Measurements from ENCODE around the gene RAC3.

The RAC3 gene

DNA sequence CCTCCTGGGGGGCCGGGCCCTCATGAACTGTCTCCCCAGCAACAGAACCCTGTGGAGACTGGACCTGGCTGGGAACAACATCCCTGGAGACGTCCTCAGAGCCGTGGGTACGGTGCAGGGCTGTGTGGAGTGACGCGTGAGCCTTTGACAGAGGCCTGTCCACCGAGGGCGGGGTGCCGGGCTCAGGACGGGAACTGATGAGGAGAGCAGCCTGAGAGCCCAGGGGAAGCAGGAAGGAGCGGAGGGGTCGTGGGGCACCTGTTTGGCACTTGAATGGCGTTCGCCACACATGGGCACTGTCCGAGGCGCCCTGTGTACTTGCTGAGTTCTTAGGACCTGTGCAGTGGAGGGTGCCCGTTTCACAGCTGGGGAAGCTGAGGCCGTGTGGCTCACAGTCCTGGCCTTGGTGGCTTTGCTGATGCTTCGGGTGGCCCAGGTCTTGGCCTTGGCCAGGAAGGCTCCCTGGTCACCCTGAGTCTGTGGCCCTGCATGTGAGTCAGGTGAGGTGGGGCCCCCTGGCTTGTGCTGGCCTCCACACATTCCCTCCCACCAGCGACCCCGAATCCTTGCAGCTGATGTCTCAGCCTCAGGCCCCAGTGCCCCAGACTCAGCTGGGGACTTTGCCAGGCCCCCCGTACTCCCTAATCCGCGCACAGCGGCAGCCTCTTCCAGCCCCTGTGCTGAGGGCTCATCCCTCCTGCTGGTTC lies 5.9 kb upstream of the RAC3 start:
- DNase-seq, result no peak

DNA sequence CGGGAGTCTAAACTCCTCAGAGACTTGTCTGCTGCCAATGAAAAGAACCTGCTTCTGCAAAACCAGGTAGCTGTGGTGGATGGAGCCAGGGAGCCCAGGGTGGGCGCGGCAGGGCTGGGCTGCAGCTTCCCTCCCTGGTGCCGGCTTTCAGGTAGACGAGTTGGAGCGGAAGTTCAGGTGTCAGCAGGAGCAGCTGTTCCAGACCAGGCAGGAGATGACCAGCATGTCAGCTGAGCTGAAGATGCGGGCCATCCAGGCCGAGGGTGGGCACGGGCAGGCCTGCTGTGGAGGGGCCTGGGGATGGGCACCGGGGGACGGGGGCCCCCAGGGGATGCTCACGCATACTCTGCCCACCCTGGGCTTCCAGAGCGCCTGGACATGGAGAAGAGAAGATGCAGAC lies 3.2 kb upstream of the RAC3 start:
- no peak for DNase-seq

DNA sequence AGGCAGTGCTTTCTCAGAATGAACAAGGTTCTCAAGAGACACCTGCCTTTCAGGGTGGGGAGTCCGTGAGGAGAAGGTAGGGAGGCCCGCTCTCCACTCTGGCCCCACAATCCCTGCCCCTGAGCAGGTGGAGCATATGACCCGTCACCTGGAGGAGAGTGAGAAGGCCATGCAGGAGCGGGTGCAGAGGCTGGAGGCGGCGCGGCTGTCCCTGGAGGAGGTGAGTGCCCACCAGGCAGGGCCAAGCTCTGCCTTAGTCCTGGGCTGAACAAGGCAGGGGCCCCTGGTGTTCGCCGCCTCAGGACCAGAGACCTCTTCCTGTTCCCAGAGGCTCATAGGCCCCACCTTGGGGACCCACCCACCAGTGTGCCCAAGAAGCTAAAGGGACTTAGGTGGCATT lies 2.5 kb upstream of the RAC3 start:
- DNase-seq, result no peak

DNA sequence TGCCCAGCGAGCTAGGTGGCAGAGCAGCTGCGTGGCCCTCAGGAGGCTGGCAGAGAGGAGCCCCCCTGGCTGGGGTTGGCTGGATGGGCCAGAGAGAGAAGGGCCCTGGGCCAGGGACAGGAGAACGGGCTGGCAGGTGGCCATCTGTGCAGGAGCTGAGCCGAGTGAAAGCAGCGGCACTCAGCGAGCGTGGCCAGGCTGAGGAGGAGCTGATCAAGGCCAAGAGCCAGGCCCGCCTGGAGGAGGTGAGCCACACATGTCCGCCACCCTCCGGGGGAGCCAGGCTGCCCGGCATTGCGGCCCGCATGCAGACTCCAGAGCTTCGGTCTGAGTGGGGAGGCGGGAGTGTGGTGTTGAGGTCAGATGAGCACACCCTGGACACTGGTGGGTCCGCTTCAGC lies 2.1 kb upstream of the RAC3 start:
- no peak for DNase-seq

DNA sequence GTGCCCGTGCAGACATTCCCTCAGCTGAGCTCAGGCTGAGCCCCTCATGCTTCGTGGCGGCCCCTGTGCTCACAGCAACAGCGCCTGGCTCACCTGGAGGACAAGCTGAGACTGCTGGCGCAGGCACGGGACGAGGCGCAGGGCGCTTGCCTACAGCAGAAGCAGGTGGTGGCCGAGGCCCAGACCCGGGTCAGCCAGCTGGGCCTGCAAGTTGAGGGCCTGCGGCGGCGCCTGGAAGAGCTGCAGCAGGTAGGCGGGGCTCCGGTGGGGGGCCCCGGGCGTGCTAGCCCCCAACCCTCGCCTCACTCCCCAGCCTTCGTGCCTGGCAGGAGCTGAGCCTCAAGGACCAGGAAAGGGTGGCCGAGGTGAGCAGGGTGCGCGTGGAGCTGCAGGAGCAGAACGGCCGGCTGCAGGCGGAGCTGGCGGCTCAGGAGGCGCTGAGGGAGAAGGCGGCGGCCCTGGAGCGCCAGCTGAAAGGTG lies 1.4 kb upstream of the RAC3 start:
- DNase-seq, result no peak

DNA sequence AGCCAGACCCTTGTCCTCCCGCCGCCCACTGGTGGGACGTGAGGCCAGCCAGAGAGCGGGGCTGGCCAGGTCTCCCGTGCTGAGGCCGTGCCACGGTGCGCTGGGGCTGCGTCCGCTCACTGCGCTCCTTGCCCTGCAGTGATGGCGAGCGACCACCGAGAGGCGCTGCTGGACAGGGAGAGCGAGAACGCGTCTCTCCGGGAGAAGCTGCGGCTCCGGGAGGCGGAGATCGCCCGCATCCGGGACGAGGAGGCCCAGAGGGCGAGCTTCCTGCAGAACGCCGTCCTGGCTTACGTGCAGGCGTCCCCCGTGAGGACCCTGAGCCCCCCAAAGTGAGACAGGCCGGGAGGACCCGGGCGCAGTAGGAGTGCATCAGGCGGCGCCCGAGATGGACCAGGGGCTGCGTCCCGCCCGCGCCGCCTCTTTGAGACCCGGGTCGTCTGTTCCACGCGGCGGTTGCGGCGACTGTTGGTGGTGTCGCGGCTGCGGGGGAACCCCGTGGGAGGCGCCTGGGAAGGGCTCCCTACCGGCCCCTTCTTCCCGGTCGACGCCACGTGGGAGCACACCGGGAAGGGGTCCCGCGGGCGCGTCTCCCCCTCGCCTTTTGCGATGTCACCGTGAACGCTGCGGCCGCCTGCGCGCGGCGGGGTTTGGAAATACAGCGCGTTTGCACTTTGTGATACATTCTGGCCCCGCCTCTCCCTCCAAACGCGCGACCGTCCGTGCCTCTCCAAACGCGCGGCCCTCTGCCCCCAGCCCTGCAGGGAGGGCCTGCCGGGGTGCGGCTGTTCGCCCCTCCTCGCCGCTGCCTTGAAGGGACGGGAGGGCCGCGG lies 792 bp upstream of the RAC3 start:
- DNase-seq, result peak; percentile 80 to 93 (median 88)

DNA sequence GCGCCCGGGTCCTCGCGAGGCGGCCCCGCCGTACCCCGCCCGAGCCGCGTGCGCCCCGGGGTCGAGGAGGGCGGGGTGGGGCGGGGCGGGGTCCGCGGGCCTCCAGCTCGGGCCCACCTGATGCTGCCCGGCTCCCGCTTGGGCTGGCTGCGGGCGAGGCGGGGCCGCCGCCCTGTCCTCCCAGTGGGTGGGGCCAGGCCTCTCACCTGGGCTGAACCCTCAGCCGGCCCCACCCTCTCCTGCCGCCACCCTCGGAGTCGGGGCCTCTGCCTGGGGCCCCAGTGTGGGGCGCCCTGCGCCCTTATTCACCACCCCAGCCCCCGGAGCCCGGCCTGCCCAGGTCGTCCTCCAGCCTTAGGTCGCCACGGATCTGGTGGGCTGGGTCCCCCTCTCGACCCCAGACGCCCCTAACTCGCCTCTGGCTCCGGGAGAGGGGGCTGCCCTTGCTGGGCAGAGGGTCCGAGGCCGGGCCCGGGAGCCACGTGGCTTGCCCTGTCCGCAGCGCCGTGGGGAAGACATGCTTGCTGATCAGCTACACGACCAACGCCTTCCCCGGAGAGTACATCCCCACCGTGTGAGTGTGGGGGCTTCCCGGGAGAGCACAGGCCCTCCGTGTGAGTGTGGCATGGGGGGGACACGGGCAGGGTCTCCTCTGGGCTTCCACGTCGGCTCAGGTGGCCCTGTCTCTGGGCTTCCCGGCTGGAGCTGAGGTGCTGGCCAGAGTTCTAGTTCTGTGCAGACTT lies 578 bp downstream of the RAC3 start:
- peak in 1 of 4 experiments; percentile 36 for DNase-seq

DNA sequence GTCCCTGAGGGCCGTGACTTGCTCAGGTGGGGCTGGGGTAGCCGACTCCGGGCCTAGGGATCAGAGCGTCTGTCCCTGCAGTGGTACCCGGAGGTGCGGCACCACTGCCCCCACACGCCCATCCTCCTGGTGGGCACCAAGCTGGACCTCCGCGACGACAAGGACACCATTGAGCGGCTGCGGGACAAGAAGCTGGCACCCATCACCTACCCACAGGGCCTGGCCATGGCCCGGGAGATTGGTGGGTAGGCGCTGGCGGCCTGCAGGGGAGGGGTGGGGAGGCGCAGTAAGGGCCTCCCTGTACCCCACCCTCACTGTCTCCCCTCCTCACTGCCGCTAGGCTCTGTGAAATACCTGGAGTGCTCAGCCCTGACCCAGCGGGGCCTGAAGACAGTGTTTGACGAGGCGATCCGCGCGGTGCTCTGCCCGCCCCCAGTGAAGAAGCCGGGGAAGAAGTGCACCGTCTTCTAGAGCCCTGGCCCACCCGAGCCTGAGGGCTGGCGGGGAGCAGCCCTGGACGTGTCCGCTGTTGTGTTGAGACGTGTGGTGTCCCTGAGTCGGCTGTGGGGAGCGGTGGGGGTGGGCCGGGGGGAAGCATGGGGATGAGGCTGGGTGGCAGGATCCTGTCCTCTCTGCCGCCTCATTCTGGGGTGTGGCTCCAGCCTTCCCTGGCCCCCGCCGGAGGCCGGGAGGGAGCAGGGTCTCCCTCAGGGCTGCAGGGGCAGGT lies 2.0 kb downstream of the RAC3 start:
- DNase-seq, result no peak

DNA sequence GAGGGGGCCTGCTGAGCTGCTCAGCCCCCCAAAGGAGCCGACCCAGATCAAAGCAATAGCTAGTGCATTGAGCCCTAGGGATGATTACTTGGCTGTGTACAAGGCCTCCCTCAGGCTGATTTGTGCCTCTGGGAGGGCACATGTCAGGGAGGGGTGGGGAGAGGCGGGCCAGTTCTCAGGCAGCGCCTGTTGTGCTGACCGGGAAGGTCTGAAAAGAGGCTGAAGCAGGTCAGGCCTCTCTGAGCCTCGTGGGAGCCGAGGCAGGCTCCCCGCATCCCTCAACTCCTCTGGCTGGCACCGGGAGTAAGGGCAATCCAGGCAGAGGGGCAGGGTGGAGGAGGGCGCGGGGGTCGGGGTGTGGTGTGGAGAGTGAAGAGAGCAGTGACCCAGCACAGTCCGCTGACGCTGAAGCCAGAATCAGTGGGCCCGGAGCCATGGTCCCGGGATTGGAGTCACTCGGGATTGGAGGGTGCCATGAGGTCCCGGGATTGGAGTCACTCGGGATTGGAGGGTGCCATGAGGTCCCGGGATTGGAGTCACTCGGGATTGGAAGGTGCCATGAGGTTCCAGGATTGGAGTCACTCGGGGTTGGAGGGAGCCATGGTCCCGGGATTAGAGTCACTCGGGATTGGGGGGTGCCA lies 3.0 kb downstream of the RAC3 start:
- no peak for DNase-seq

DNA sequence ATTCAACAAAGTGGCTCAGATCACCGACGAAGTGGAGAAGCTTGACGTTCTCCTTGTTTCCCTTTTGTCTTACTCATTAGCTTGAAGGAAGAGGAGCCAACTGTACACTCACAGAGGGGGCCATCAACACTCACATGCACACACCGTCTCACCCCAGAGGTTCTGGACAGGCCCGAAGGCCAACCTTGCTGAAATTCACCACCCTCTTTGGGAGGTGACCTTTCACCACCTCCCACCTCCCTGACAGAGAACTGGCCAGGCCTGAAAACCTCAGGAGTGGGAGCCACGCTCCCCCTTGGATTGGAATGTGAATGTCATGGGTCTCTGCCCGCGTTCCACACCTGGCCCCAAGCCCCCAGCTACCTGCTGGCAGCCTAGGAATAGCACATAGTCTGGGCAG lies 4.0 kb downstream of the RAC3 start:
- DNase-seq, result no peak

DNA sequence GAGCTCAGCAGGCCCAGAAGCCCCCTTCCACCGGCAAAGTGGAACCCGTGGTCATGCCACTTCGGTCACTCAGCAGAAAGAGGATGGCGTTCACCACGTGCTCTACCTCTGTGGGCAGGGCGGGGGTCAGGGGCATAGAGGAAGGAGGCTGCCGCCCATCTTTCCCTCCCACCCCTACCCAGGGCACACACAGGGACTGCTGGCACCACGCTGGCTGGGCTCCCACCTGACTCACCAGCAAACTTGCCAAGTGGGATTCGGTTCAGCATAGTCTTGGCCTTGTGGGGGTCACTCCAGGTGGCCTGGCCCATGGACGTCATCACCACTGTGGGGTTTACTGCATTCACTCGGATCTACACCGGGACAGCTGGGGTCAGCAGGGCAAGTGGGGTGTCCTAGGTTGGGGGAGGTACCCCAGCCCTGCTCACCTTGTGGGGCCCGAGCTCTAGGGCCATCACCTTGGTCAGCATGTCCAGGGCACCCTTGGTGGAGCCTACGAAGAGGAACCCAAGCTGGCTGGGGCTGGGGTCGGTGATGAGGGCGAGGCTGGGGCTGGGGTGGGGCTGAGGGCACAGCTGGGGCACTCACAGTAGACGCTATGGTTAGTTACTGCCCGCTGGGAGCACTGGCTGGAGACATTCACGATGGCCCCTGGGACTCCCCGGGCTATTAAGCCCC lies 4.6 kb downstream of the RAC3 start:
- no peak for DNase-seq

DNA sequence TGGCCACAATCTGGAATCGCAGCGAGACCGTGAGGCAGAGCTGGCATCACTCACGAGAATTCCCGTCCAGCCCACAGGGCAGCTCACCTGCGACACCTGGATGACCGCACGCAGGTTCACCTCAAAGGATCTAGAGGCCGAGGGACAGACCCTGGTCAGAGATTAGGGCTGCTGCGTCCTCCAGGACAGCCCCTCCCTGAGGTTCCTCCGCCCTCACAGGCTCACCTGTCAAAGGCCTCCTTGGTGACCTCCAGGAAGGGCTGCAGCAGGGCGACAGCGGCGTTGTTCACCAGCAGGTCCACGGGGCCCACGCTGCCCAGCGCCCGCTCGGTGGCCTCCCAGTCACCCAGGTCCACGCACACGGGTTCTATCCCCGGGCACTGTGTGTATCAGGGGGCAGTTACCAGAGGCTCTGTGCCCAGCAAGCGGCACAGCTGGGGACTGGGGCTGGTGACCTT lies 5.2 kb downstream of the RAC3 start:
- DNase-seq, result no peak

DNA sequence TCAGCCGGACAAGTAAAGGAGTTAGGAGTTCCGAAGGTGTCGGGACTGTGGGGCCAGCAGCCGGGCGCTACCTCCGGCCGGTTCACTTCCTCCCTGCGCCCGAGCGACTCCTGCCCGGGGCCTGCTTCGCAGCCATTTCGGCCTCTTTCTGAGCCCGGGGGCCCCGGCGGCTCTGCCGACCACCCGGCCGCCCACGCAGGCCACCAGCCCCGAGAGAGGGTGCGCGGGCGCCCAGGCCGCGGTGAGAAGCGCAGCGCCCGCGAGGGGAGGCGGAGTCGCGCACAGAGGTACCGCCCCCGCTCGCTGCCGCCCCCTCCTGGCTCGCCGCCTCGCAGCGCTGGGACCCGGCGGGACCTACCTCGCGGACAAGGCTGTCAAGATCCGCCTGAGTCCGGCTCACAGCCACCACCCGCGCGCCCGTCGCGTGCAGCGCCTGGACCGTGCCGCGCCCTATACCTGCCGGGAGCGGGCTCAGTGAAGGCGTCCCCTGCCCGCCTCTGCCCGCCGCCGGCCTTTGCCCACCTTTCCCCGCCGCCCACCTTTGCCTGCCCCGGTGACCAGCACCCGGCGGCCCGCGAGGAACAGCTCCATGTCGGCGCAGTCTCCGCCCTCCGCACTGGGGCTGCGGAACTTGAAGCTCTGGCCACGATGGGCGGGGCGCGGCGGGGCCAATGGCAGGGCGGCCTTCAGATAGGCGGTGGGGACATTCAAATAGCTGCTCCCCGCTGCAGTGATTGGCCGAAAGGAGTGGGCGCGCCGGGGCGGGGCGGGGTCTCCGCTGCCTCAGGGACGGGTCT lies 5.8 kb downstream of the RAC3 start, which contains the start of gene DCXR:
Gene DCXR, minus strand, starts transcription at position 606 of the 797 bp plus-strand sequence. Its CDS starts 15 bp downstream, at position 591.
- peak; percentile 96 to 99 (median 98) for DNase-seq

DNA sequence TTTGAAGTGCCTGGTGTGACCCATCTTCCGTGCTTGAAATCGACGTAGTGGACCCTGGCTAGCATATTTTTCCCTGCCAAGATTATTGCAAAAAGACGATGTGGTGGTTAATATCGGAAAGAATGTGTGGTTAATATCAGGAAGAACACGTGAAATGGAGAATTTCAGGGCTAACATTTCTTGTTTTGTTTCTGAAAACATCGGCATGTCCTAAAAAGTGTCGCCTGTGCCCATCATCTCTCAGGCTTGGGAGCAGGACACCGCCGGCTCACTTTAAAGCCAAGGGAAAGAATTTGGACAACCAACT lies 6.4 kb downstream of the RAC3 start:
- DNase-seq, result no peak

DNA sequence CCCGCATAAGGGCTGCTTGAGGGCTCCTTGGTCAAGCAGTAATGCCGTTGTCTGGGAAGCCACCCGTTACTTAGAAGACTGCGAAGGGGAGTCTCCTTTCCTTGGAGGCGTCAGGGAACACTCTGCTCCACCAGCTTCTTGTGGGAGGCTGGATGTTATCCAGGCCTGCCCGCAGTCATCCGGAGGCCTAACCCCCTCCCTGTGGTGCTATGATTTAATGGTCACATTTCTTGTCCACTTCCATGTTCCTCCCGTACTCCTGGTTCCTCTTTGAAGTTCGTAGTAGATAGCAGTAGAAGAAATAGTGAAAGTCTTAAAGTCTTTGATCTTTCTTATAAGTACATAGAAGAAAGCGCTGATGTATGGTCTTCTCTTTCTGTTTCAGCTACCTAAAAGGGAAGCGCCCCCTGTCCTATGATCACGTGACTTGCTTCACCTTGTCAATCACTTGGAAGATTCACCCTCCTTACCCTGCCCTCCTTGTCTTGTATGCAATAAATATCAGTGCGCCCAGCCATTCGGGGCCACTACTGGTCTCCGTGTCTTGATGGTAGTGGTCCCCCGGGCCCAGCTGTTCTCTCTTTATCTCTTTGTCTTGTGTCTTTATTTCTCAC lies 7.4 kb downstream of the RAC3 start:
- peak; percentile 63 to 81 (median 76) for DNase-seq

DNA sequence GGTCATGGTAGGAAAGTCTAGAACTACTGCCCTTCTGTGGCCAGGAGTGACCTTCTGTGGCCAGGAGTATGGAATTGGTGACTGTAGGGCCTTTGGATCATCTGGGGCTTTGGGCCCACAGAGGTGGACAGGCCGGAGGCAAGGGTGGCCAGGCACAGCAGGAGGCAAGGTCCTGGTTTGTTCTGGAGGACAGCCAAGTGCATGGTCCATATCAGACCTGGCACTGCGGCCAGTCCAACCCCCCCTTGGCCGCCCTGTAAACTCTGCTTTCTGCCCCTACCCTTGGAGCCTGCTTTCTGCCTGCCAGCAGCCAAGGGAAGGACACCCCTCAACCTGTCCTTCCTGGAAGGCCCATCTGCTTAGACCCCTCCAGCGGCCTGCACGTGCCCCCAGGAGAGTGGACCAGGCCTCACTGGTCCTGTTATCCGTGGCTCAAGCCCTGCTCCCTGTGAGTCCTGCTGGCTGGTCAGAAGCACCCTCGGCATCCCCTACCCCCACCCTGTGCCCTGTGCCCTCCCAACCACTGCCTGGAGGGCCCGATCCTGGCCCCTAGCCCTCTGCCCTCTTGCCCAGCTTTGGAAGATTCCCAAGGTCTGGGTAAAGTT lies 8.3 kb downstream of the RAC3 start:
- no peak for DNase-seq

DNA sequence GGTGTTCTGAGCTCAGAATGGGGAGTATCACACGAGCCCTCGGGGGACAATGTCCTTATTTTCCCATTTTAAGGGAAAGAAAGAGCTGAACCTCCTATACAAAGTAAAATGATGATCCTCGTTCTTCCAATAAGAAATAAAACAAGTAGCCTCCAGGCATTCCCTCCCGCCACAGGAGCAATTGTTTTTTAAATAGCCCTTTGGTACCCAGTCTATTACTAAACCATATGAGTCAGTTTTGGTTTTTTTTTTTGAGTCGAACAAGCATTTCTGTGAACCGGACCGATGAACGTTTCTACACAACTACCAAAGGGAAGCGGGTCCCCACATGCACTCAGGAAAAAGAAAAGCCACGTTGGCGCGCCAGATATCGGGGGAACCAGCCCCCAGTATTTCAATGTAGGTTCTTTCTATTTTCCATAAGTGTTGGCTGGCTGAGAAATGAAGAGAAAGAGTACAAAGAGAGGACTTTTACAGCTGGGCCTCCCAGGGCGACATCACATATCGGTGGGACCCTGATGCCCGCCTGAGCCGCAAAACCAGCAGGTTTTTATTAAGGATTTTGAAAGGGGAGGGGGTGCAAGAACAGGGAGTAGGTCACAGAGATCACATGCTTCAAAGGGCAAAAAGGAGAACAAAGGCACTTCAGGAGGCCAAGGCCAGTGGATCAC lies 9.8 kb downstream of the RAC3 start:
- DNase-seq, result peak; percentile 11 to 56 (median 38)

DNA sequence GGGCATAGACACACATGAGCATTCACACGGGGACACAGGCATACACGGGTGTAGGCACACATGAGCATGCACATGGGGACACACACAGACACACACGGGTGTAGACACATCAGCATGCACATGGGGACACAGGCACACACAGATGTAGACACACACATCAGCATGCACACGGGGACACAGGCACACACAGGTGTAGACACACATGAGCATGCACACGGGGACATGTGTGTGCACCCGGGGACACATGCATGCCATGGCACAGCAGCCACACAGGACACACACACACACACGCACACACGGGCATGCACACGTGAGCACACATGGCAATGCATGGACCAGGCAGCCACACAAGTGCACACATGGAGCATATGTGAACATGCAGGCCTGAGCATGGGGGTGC lies 11.2 kb downstream of the RAC3 start:
- DNase-seq, result no peak

DNA sequence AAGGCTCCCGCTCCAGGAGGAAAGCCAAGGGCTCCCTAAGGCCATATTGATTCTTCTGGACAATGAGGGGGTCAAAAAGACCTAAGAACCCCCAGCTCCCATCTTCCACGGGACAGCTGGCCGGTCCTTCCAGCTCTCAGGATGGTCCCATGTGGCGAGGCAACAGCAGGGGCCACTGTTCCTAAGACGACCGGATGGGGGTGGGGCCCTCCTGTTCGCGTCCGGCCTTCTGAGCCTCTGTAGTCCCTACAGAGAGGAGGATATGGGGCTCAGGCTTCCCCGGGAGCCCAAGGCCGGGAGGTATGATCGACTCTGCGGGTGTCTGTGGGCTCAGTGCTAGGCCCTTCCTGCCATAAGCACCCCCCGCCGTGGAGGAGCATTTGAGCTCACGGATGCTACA lies 12.0 kb downstream of the RAC3 start:
- DNase-seq, result no peak

Data from suppressor macrophage (primary cell).